CMK (cell line): ENCODE results near the gene COL4A6.
"Not testable (repeated sequence)": the region's sequence is repeated elsewhere in the genome, so short reads cannot be mapped to it uniquely, and the experiment has no call there.

ENCODE experiments used
- DNase-seq: peaks from one replicate; pipeline ENCODE4 v3.0.0-alpha.2; 2010; ENCODE audit warnings: low read depth

Gene COL4A6

DNA sequence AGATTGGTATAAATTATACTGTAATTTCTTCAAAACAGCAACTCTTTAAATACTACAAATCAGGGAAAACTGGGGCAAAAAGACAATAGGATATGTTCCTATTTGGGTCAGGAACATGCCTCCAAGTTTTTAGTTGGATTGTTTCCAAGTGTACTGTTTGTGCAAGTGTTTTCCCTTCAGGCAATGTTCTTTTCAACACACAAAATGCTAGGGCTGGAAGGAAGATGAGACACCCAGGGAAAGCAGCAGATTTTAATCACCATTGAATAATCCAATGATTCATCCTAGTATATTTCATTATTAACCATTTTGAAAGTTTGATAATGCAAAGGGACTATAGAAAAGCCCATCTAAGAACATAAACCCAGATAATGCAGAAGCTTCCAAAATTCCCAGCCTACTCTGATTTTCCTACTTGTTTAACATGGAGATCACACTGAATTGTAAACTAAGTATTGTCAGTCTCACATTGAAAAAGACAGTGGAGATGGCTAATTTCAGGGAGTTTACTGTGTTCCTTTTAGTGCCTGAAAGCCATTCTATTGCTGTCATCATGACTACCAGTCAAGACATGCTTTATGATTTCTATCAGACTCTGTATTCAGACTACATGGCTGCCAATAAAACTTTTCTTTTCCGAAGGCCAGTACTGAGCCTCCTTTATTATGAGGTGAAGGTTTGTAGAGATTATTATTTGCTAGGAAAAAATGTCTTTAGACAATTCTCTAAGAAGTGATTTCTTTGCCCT lies 38.6 kb downstream of the COL4A6 start:
- no peak for DNase-seq

DNA sequence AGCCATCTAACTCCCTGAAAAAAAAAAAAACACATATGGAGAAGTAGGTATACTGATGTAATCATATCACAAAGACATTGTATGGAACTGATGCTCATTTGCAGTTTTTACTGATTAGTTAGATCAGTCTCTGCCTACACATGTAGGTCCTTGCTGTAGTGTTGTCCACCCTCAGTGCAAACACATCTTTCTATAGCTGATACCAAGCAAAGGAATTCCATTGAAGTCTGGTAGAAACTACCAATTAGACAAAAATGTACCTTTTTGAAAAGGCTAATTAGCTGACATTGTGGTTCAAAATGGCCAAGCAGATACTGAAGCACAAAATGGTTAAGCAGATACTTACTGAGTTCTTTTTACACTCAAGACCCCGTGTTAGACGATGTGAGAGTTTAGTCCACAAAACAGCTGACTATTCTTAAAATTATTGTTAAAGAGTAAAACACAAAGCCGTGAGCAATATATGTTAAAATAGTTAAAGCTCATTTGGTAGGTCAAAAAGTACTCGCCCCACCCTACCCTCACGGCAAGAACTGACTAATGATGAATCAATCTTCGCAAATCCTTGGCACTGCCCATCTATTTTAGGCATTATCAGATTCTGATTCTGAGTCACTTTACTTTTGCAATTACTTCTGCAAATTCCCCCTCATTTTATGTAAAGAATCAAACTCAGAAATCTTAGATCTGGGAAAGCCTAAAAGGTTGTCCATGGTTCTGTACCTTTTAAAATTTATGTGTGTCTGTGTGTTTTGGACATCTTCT lies 40.4 kb downstream of the COL4A6 start:
- no peak for DNase-seq

DNA sequence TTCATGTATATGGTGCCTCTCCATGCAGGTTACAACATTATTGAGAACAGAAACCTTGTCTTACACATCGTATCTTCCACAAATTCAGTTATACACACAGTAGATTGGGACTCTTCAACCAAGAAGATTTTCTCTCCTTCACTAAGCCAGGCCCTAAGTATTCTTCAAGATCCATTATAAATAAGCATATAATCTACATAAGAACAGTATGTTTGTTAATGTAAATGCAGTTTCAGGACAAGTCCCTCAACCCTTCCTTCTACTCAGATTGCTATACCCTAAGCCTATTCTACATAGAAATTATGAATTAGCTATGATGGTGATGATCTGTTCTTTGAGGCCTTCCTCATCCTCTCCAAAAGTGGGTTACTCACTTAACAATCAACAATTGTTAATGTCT lies 41.2 kb downstream of the COL4A6 start:
- DNase-seq = no peak

GRCh38 chrX:108396188-108396891 lies 41.9 kb downstream of the COL4A6 start:
- DNase-seq = no peak

DNA sequence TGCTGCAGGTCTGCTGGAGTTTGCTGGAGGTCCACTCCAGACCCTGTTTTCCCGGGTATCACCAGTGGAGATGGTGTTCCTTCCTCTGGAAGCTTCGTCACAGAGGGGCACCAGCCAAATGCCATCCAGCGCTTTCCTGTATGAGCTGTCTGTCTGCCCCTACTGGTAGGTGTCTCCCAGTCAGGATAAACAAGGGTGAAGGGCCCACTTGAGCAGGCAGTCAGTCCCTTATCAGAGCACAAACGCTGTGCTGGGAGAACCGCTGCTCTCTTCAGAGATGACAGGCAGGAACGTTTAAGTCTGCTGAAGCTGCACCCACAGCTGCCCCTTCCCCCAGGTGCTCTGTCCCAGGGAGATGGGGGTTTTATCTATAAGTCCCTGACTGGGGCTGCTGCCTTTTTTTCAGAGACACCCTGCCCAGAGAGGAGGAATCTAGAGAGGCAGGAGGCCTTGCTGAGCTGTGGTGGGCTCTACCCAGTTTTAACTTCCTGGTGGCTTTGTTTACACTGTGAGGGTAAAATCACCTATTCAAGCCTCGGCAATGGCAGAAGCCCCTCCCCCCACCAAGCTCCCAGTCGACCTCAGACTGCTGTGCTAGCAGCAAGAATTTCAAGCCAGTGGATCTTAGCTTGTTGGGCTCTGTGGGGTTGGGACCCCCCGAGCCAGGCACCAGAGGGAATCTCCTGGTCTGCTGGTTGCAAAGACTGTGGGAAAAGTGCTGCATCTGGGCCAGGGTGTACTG lies 47.1 kb downstream of the COL4A6 start:
- not testable (repeated sequence) for DNase-seq

DNA sequence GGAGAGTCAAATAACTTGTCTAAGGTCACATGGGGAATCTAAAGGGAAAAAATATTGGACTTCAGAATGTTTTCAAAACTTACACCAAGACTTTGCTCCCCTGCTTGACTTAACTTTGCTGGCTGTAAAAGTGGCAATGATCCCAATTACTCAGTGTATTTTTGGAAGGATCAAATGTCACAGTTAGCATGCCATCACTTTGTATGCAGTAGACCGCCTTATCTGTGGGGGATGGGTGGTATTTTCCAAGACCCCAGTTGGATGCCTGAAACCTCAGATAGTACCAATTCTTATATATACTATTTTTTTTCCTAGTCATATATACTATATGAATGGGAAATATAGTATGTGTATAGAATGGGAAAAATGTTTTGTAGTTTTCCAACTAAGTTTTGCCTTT lies 53.4 kb downstream of the COL4A6 start:
- DNase-seq = no peak

DNA sequence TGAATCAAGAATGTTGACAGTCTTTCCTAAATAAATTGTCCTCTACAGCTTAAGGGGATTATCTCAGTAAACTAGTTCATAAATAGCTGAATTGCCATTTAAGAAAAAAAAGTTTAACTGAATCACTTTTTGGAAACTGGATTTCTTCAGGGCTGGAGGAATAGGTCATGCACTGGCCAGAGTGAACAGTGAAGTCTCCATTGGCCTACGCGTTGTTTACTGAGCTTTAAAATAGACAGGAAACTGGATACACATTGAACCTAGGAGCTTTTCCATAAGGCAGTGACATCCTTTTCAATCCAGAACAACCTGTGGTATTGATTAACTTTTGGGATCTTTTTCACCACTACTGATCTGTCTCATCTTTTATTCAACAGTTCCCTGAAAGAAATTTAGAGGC lies 58.0 kb downstream of the COL4A6 start:
- no peak for DNase-seq

GRCh38 chrX:108376821-108377220 lies 61.4 kb downstream of the COL4A6 start:
- not testable (repeated sequence) for DNase-seq

- not testable (repeated sequence) for DNase-seq
Measured at GRCh38 chrX:108375591-108375990, 62.6 kb downstream of the COL4A6 start.

- no peak for DNase-seq
Measured at GRCh38 chrX:108366644-108367406, 71.4 kb downstream of the COL4A6 start.

DNA sequence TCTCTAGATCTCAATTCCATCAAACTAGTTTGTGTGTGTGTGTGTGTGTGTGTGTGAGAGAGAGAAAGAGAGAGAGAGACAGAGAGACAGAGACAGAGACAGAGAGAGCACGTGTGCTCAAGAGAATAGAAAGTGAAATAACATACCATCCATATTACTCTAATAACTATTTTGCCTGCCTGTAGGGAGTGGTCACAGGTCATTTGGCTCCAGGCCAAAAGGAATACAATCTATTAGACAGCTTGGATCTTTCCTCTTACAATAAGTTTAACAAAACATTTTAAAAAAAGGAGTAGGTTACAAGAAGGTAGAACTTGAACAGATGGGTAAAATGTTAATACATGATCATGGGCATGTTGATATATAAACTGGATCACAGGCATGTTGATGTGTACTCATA lies 76.2 kb downstream of the COL4A6 start:
- no peak for DNase-seq

DNA sequence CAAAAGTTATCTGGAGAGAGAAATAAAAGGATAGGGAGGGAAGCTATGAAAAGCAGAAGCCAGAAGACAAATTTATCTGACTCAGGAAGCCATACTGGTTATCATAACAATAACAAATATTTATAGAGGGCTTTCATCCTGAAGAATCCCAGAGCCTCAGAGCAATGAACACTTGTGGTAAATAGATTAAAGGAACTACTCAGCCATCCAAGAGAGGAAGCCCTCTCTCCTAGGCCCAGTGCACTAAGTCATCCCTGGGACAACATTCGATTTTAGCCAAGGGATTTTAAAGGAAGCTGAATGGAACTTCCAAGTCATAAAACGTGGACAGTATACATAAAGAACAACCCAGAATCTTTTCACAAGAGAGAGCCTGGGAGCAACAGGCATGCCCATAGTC lies 76.9 kb downstream of the COL4A6 start:
- DNase-seq = no peak

- no peak for DNase-seq
Measured at GRCh38 chrX:108359806-108360602, 78.2 kb downstream of the COL4A6 start.

GRCh38 chrX:108353452-108353851 lies 84.8 kb downstream of the COL4A6 start:
- DNase-seq = no peak

DNA sequence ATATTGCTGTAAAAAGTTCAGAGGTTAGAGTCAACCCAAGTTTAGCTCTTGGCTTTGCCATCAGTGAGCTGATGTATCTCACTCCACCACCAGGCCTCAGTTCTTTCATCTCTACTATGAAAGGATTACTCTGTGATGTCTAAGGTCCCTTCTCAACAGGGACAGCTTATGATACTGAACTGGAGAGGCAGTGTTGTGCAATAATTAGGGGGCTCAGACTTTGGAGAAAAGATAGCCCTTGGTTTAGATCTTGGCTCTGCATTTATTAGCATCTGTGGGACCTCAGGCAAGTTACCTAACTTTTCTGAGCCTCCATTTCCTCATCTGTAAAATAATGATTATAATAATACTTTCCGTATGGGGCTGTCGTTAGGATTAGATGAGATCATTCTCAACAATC lies 89.0 kb downstream of the COL4A6 start:
- DNase-seq = no peak

GRCh38 chrX:108348525-108348924 lies 89.7 kb downstream of the COL4A6 start:
- no peak for DNase-seq

DNA sequence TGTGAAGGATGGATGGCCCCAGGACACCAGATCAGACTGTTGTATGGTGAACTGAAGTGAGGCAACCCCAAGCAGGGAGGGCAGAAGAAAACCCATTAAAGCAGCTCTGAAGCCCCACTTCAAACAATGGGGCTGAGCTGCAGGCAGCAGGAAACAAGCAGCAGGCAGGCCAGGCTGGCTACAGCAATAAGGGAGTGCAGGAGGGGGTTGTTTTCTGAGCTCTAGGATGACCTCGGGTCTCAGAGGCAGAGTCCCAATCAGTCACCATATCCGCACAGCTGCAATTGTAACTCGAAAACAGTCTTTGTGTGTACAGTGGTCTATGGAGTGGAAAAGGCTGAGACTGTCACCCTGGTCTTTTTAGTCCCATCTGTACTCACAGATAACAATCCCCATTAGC lies 90.4 kb downstream of the COL4A6 start:
- no peak for DNase-seq

DNA sequence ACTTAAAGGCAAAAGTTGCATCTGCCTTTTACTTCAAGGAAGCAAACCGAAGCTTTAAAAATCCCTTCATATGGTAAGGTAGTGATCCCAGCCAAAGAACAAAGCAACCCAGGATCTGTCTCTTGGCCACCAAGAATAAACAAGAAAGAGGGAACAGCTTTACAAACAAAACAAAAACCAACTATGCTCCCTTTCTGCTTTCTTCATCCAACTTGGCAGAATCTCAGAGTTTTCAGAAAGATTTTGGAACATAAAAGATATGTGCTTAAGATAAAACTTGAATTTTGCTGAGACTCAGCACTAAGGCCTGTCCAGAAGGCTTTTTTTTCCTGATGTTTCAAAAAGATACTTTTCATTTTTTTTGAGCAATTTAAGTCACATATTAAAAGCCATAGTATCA lies 94.0 kb downstream of the COL4A6 start:
- DNase-seq = no peak

DNA sequence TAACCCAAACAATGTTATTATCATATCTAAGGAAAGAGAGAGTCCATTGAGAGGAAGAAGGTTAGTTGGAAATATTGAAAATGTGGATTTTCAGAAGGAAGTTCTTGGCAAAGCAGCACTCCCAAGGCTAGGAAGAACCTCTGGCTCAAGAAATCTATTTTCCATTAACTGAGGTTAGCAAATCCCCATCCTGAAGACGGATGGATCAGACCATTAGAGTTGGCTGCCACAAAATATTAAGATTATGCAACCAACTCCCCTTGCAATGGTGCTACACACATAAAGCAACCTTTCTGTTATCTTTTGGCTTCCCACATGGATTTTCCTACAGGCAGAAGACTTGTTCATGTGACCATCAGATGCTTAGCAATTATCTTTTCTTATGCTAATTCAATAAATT lies 96.3 kb downstream of the COL4A6 start:
- DNase-seq = no peak

DNA sequence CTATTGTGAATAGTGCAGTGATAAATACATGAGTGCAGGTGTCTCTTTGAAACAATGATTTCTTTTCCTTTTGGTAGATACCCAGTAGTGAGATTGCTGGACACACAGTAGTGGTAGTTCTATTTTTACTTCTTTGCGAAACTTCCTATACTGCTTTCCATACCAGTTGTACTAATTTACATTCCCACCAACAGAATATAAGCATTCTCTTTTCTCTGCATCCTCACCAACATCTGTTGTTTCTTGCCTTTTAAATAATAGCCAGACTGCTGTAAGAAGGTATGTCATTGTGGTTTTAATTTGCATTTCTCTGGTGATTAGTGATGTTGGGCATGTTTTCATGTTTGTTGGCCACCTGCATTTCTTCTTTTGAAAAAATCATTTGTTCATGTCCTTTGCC lies 105.9 kb downstream of the COL4A6 start:
- DNase-seq = no peak
